PC-9 (cell line): ENCODE measurements around the gene TCAP. TPM values are rescaled to one million over a fixed set of nuclear protein-coding genes. Genes with fewer than 3 reads are reported as not detected.

Source experiments
- BruUV-seq: library from RNA; stranded (reverse); fragments of 400-500 nt; replicated peaks from 2 replicates; lab custom pipeline; 2021; lab: Mats Ljungman, UMichigan
- CTCF ChIA-PET: fragments of 300-600 bp; sonication (Branson Sonifier 250); formaldehyde crosslinking; loops from one replicate; lab custom pipeline; 2022; ENCODE audit warnings: antibody characterized with exemption; lab: Charles Lee
- POLR2A ChIA-PET: fragments of 300-600 bp; sonication (Branson Sonifier 250); formaldehyde crosslinking; loops from one replicate; lab custom pipeline; 2022; ENCODE audit warnings: antibody characterized with exemption; ENCODE audit not compliant: unreplicated experiment; lab: Charles Lee
- DNase-seq, 2 experiments: peaks; one replicate each; pipeline versions ENCODE4 v3.0.0 to v3.0.0-alpha.2; 2015 to 2022; ENCODE audit warnings: mixed read lengths in 1 of 2
- H2AFZ ChIP-seq: fragments of 200-600 bp; sonication (generic); 2 replicates; pipeline ENCODE4 v1.8.1; 2017; ENCODE audit warnings: antibody characterized with exemption
- H3F3A ChIP-seq: fragments of 200-600 bp; sonication (generic); 2 replicates; pipeline ENCODE4 v1.8.1; 2017; ENCODE audit warnings: antibody characterized with exemption, mild to moderate bottlenecking, low read depth; ENCODE audit not compliant: insufficient read depth
- H3K27ac ChIP-seq: fragments of 200-600 bp; sonication (generic); 2 replicates; pipeline ENCODE4 v1.6.1; 2016; ENCODE audit warnings: mixed run types
- H3K27me3 ChIP-seq: fragments of 200-600 bp; sonication (generic); 2 replicates; pipeline ENCODE4 v1.6.1; 2016; ENCODE audit warnings: low read depth, mixed run types; ENCODE audit not compliant: insufficient read depth
- H3K36me3 ChIP-seq: fragments of 200-600 bp; sonication (generic); 2 replicates; pipeline ENCODE4 v1.6.1; 2016; ENCODE audit warnings: low read depth, mixed run types
- H3K4me1 ChIP-seq: fragments of 200-600 bp; sonication (generic); replicated peaks from 2 replicates; pipeline ENCODE4 v1.6.1; 2016; ENCODE audit warnings: mixed run types; ENCODE audit not compliant: insufficient read depth
- H3K4me2 ChIP-seq: fragments of 200-600 bp; sonication (generic); 2 replicates; pipeline ENCODE4 v1.6.1; 2017; ENCODE audit warnings: mixed run types
- H3K4me3 ChIP-seq: fragments of 200-600 bp; sonication (generic); 2 replicates; pipeline ENCODE4 v1.6.1; 2016; ENCODE audit warnings: mixed run types
- H3K79me2 ChIP-seq: fragments of 200-600 bp; sonication (generic); 2 replicates; pipeline ENCODE4 v1.6.1; 2017; ENCODE audit warnings: low read depth, mixed run types
- H3K9me2 ChIP-seq: fragments of 200-600 bp; sonication (generic); 2 replicates; pipeline ENCODE4 v1.8.1; 2017; ENCODE audit warnings: mild to moderate bottlenecking; ENCODE audit not compliant: insufficient read depth
- H3K9me3 ChIP-seq: fragments of 200-600 bp; sonication (generic); 2 replicates; pipeline ENCODE4 v1.8.1; 2016; ENCODE audit warnings: low read depth; ENCODE audit not compliant: insufficient read depth
- H4K20me1 ChIP-seq: fragments of 200-600 bp; sonication (generic); 2 replicates; pipeline ENCODE4 v1.8.1; 2017; ENCODE audit not compliant: insufficient read depth
- EZH2 ChIP-seq: fragments of 200-600 bp; sonication (generic); IDR thresholded peaks from 2 replicates; pipeline ENCODE4 v1.8.0; 2017; ENCODE audit warnings: antibody characterized with exemption, low read depth
- intact Hi-C: fragments of 100-400 bp; cut with micrococcal nuclease; formaldehyde crosslinking; loops from one replicate; pipeline ENCODE4 v1.10.0; 2022; ENCODE audit not compliant: unreplicated experiment
- total RNA-seq: library from RNA; stranded (reverse); gene quantifications from 2 replicates; pipeline ENCODE4 v1.2.3, GENCODE V29; 2021
- TF ChIP-seq, protein P1 (sequence below): fragments of 200-600 bp; sonication (generic); conservative IDR thresholded peaks from 2 replicates; pipeline ENCODE4 v1.6.1; 2017; ENCODE audit warnings: mixed run types, antibody characterized with exemption, mild to moderate bottlenecking, moderate library complexity

TCAP gene
- total RNA-seq, 1 experiment from 2014 or later: 1.6 TPM

DNA sequence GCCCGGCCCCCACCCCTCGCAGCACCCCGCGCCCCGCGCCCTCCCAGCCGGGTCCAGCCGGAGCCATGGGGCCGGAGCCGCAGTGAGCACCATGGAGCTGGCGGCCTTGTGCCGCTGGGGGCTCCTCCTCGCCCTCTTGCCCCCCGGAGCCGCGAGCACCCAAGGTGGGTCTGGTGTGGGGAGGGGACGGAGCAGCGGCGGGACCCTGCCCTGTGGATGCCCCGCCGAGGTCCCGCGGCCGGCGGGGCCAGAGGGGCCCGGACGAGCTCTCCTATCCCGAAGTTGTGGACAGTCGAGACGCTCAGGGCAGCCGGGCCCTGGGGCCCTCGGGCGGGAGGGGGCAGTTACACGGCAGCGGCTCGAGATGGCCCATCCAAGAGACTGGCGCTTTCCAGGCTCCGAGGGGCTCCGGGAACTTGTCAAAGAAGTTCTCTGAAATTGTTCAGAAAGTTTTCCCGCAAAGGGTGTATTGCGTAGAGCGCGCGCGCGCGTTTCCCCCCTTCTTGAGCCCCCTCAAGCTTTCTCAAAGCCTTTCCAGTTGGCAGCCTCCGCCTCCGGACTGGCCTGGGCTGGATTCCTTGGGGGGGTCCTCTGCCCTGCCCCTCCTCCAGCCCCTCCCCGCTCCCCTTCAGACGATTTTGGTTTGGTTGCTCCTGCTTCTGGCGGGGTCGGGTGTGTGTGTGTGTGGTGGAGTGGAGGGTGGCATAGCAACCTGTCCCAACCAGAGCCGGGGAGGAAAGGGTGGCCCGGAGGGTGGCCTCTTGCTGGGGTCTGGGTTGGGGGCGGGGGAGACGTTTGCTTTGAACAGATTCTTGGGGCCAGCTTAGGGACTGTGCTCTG, 35.2 kb downstream of the TCAP start:
- H3F3A ChIP-seq: peaks cover 39% of the 10 kb centered on the region
- no peaks in the 10 kb centered on the region for H3K36me3 ChIP-seq
- peak overlapping the region; percentile 71 for H3K4me3 ChIP-seq
- CTCF ChIA-PET: interaction anchor here (0.5 to 1.2 kb wide), 4 partner anchors 21 to 79 kb away, joined by 3 to 5 read pairs (median 4); no protein-coding TSS in a partner anchor
- no peaks in the 10 kb centered on the region for H3K9me2 ChIP-seq
- H3K79me2 ChIP-seq: peaks cover 58% of the 10 kb centered on the region
- TF ChIP-seq, protein P1, sequence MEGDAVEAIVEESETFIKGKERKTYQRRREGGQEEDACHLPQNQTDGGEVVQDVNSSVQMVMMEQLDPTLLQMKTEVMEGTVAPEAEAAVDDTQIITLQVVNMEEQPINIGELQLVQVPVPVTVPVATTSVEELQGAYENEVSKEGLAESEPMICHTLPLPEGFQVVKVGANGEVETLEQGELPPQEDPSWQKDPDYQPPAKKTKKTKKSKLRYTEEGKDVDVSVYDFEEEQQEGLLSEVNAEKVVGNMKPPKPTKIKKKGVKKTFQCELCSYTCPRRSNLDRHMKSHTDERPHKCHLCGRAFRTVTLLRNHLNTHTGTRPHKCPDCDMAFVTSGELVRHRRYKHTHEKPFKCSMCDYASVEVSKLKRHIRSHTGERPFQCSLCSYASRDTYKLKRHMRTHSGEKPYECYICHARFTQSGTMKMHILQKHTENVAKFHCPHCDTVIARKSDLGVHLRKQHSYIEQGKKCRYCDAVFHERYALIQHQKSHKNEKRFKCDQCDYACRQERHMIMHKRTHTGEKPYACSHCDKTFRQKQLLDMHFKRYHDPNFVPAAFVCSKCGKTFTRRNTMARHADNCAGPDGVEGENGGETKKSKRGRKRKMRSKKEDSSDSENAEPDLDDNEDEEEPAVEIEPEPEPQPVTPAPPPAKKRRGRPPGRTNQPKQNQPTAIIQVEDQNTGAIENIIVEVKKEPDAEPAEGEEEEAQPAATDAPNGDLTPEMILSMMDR: no peak
- TF ChIP-seq EZH2: no peak
- DNase-seq: peak in 1 of 2 experiments; percentile 12
- POLR2A ChIA-PET: interaction anchor here (0.5 to 1.0 kb wide), 6 partner anchors 9 to 30 kb away, joined by 3 to 7 read pairs (median 4); partner anchors contain the start of gene MIEN1
- H4K20me1 ChIP-seq: peaks cover 6% of the 10 kb centered on the region; the same call in 1 of the 2 replicates
- peak overlapping the region; percentile 20; the same call in 1 of the 2 replicates for H3K27ac ChIP-seq
- H3K4me2 ChIP-seq: peak overlapping the region; percentile 73
- BruUV-seq: no TSS peak
- intact Hi-C loops: no loop called here
- H2AFZ ChIP-seq: peak overlapping the region; percentile 80
- H3K9me3 ChIP-seq: no peaks in the 10 kb centered on the region
- H3K27me3 ChIP-seq: no peaks in the 10 kb centered on the region
- peaks cover 51% of the 10 kb centered on the region for H3K4me1 ChIP-seq

DNA sequence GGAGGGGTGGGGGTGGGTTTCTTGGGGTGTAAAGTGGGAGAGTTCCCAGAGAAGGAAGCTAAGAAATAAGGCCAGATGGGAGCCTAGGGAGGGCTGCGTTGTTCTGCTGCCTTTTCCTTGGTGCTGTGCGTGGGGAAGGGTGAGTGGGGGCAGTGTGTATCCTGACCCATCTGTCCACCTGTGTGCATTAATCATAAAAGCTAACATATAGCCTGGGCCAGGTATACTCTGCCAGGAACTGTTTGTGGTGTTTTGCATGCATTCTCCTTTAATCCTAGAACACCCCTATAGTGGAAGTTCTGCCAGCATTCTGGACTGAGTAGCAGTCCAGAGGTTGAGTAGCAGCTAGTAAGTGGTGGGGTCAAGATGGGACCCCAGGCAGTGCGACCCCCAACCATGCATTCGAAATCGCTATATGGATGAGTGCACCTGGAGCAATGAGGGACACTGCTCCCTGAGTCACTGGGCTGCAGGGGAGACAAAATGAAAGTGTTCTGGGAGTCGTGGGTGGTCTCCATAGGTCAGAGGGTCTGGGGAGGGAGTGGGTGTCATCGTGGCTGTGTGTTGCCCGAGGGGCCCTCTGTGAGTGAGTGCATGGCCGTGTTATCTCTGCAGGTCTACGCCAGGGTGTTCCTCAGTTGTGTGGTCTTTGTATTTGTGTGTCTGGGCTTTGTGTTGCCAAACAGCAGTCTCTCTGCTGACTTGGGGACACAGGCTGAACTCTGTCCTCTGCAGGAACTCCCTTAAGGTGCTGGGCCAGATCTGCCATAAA, 36.0 kb downstream of the TCAP start:
- no peaks in the 10 kb centered on the region for H3K27me3 ChIP-seq
- H3K9me3 ChIP-seq: no peaks in the 10 kb centered on the region
- BruUV-seq: TSS peak; percentile 36
- H4K20me1 ChIP-seq: peaks cover 6% of the 10 kb centered on the region; the same call in 1 of the 2 replicates
- H3K79me2 ChIP-seq: peaks cover 60% of the 10 kb centered on the region
- intact Hi-C loops: no loop called here
- ChIA-PET CTCF (interaction anchor here (0.5 to 1.2 kb wide), 4 partner anchors 20 to 80 kb away, joined by 3 to 7 read pairs (median 5); no protein-coding TSS in a partner anchor), POLR2A (interaction anchor here (0.8 kb wide), 1 partner anchor 17 kb away, joined by 3 read pairs; no protein-coding TSS in a partner anchor)
- peaks cover 42% of the 10 kb centered on the region for H3F3A ChIP-seq
- peak overlapping the region; percentile 71 for H3K4me3 ChIP-seq
- H3K27ac ChIP-seq: no peak overlapping the region
- no peaks in the 10 kb centered on the region for H3K9me2 ChIP-seq
- peak overlapping the region; percentile 73 for H3K4me2 ChIP-seq
- no peaks in the 10 kb centered on the region for H3K36me3 ChIP-seq
- TF ChIP-seq EZH2: no peak
- TF ChIP-seq, protein P1: no peak
- DNase-seq: peak in 1 of 2 experiments; percentile 12
- no peak overlapping the region for H2AFZ ChIP-seq
- H3K4me1 ChIP-seq: peaks cover 58% of the 10 kb centered on the region
